DOHH2 (cell line): ENCODE data around the gene SLC38A11.
"Not testable (repeated sequence)": the region's sequence is repeated elsewhere in the genome, so short reads cannot be mapped to it uniquely, and the experiment has no call there.

Experiments used
- CTCF ChIP-seq: fragments of 200-600 bp; sonication (generic); IDR thresholded peaks from one replicate; pipeline ENCODE4 v1.5.1; 2014; ENCODE audit warnings: antibody characterized with exemption, mild to moderate bottlenecking, low read depth, low read length; ENCODE audit not compliant: poor library complexity, severe bottlenecking
- EZH2phosphoT487 ChIP-seq: fragments of 200-600 bp; sonication (generic); IDR thresholded peaks from 2 replicates; pipeline ENCODE4 v1.6.1; 2017; ENCODE audit warnings: borderline replicate concordance, mild to moderate bottlenecking, antibody characterized with exemption, low read length, moderate library complexity, mixed read lengths

GRCh38 chr2:164992093-164992454, 36.7 kb upstream of the SLC38A11 start:
- TF ChIP-seq CTCF, EZH2phosphoT487: not testable (repeated sequence)
